Brain pericyte (primary cell): ENCODE measurements around the gene ENHO.

Experiments
- DNase-seq: peaks from one replicate; pipeline ENCODE4 v3.0.0-alpha.2; 2012; ENCODE audit warnings: low read depth, low spot score

Gene ENHO

GRCh38 chr9:34524349-34524748 is 1.6 kb upstream of the ENHO start:
- no peak for DNase-seq

DNA sequence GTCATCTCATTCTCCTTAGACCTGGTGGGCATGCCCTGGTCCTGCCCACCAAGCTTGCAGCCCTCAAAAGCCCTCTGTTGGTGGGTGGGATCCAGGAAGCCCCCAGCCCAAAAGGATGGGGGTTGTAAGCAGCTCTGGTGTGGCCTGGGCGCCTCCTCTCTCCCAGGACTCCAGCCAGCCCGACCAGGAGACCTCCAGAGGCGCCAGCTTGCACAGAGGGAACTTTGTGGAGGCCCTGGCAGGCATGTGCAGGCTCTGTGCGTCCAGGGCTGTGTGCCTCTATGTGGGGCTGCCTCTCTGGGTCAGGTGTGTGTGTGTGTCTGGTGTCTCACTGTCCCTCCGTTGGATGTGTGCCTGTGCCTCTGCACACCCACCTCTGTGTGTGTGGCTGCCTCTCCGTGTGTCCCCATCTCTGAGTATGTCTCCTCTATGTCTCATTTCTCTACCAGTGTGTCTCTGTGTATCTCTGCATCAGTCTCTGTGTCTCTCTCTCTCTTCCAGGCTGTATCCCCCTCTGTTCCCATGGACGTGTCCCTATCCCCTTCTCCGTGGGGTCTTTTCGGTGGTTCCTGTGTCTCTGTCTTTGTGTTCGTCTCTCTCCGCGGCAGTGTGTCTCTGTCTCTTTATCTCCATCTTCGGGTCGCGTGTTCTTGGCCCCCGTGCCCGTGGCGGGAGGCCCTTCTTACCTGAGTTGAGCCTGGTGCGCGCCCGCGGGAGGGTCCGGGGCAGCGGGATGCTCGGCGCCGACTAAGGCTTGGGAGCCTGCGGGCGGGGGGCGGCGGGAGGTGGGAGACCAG is 501 bp downstream of the ENHO start:
- no peak for DNase-seq

GRCh38 chr9:34521406-34522045 is 1.3 kb downstream of the ENHO start:
- DNase-seq: no peak

- no peak for DNase-seq
These were observed 2.0 kb downstream of the ENHO start for GRCh38 chr9:34520505-34521385.

- DNase-seq: no peak
These were observed 2.7 kb downstream of the ENHO start for GRCh38 chr9:34520096-34520495.

- no peak for DNase-seq
These were observed 3.3 kb downstream of the ENHO start for GRCh38 chr9:34519321-34520020.

GRCh38 chr9:34518896-34519295 is 3.9 kb downstream of the ENHO start:
- no peak for DNase-seq

DNA sequence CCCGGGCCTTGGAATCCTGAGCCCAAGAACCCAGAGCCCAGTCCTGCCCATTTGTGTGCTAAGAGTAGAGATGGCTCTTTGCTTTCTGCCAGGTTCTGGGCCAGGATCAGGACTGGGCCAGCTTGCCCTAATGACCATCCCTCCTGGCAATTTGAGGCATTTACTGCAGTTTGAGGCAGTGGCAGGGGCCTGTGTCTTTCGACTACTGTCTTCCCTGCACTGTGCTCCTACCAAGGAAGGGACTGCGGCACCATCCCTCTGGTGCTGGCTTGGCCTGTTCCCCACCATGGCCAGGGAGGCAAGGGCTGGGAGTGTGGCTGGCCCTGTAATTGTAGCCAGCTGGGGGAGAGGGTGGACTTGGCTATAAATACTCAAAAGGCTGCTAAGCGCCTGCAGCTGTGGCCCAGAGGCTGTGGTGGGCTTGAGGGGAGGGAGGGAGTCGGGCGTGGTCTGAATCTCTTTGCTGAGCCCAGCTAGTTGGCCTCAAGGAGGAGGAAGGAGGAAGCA is 4.6 kb downstream of the ENHO start:
- DNase-seq: no peak

- DNase-seq: no peak
These were observed 5.6 kb downstream of the ENHO start for GRCh38 chr9:34517185-34517584.

DNA sequence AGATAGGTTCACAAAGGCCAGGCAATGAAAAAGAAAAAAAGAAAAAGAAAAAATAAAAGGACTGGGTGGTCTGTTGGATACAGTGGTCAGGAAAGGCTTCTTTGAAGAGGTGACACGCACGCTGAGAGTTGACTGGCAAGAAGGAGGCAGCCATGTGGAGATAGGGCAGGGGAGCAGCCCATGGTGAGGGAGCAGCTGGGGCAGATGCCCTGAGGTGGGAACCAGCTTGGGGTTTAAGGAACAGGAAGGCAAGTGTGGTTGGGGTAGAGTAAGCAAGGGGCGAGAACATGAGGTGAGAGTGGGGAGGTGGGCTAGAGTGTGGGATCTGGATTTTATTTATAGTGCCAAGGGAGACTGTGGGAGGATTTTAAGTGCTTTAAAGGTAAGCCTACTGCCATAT is 6.8 kb downstream of the ENHO start:
- no peak for DNase-seq

DNA sequence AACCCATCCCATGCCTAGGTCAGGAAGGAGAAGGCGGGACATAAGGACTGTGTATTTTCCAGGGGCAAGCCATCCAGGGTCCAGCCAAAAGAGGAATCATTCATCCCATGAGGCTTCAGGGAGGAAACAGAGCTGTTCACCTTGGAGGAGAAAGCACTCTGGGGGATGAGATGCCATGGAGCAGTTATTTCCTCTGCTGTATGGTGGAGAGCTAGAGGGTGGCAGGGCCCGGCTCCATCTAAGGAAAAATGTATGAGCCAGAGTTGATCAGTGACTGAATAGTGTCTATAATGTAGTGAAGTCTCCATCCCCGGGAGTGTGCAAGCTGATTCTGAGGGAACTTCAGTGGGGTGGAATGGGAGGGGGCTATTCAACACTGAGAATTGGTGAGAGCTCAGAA is 8.0 kb downstream of the ENHO start:
- no peak for DNase-seq

DNA sequence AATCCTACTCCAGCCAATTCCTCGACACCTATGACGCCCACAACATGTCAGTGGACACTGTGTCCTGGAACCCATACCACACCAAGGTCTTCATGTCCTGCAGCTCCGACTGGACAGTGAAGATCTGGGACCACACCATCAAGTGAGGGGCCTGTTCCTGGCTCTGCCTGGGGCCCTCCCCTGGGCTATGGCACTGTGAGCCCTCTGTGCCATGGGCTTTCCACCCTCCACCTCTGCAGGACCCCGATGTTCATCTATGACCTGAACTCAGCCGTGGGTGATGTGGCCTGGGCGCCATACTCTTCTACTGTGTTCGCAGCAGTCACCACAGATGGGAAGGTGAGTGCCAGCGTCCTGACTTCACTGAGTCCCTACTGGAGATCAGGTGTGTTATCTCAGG is 8.4 kb downstream of the ENHO start:
- DNase-seq: no peak

DNA sequence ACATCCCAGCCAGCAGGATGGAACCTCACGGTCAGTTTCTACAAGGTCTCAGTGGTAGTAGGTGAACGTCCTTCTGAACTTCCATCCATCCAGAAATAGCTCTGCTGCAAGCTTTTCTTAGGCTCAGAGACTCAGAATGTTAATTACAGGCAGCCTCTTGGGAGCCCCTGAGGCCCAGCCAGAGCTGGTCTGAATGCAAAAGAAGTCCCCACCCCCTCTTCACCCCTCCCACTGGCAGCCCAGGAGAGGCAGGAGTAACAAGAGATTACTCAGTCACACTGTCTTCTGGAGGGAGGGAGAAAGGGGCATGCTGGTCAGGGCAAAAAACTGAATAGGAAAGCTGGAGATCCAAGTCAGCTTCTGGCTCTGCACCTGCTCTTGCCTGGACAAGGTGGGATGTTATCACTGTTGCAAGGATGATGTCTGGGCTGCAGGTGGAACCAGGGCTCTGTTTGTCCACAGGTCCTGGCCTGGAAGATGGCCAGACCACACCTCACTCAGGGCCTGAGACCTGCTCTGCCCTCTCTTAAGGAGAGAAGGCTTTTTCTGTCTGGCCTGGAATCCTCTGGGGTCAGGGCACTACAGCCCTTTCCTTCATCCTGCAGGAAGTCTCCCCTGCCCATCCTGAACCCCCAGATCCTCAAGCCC is 9.1 kb downstream of the ENHO start:
- no peak for DNase-seq

- DNase-seq: no peak
These were observed 10.4 kb downstream of the ENHO start for GRCh38 chr9:34512131-34513078.

DNA sequence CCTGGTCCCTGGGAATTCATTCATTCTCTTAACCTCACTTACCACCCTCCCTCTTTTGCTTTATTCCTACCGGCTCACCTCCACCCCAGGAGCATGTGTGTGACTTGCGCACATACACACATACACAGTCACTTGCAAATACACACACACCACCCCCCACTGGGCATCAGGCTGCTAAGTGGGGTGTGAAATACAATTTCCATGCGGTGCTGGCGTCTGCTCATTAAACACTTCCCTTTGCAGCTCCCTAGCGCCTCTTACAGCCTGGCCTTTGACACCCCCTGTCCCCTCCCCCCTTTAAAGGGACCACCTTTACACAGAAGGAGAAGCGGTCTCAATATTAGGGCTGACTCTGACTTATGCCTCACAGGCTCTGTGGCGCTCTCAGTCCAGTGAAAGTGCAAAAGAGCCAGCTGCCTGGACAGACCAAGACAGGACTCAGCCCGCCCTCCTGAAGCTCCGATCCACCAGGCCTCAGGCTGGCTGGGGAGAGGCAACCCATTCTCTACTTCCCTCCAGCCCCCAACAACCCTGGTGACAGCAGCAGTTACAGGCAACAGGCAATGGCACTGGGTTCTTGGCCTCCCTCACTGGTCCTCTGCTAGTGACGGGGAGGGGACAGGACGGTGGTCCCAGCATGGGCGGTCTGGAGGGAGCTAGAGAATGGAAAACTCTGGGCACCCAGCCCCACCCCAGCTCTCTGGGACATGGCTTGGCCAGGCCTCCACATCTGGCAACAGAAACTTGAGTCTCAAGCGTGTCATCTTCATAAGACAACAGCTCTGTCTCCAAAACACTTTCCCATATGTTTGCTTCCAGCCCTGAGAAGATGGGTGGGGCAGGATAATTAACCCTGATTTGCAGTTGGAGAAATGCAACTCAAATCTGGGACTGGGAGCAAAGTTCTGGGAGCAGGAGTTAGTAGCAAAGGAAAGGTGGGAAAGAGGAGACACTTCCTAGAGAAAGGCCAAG is 12.0 kb downstream of the ENHO start:
- DNase-seq: no peak

GRCh38 chr9:34508951-34509350 is 13.8 kb downstream of the ENHO start:
- DNase-seq: no peak

DNA sequence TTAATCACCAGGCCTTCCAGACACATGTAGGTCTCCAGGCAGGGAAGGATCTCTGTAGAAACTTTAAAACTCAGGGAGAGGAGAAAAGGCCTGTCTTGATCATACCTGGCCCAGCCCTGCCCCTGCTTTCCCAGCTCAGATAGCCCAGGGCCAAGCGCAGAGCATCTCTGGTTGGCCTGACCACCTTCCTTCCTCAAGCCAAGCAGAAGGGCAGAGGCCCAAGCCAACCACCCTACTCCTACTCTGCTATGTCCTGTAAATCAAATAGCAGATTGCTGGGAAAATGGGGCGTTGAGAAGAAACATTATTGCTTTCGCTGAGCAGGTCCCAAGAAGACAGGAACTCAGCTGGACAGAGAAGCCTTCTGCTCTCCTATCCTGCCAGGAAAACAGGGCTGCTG is 14.3 kb downstream of the ENHO start:
- DNase-seq: no peak

GRCh38 chr9:34507966-34508365 is 14.8 kb downstream of the ENHO start:
- no peak for DNase-seq

DNA sequence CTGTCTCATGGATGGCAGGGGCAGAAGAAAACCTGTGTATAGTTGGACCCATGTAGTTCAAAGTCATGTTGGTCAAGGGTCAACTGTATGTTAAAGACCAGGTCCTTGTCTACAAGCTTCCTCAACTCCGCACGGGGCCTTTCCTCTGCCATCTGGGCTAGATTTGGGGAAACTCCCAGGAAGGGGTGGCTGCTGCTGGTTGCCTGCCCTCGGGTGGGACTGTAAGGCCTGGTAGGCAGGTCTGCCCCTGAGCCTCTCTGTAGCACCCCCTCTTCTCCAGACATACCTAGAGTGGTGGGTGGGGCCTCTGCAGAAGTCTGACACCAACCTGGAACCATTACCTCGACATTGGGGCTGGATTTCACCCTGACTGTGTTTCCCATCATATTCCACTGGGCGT is 15.2 kb downstream of the ENHO start:
- DNase-seq: no peak
